GM10248 (cell line): Measurements from ENCODE around the gene SYNJ2.

ENCODE experiments used
- CTCF ChIA-PET: fragments of 300-600 bp; sonication (Branson Sonifier 250); formaldehyde crosslinking; extraction: SDS; loops from one replicate; lab custom pipeline; 2021; ENCODE audit warnings: antibody characterized with exemption; lab: Yijun Ruan, JAX
- POLR2A ChIA-PET: fragments of 350-650 bp; sonication (Branson Sonifier 250); formaldehyde crosslinking; extraction: SDS; loops from one replicate; lab custom pipeline; 2020; ENCODE audit warnings: antibody characterized with exemption; lab: Yijun Ruan, JAX
- DNase-seq: peaks from one replicate; pipeline ENCODE4 v3.0.0; 2012; ENCODE audit errors: extremely low spot score
- TF ChIP-seq, protein P1 (sequence below): IDR thresholded peaks from 2 replicates; pipeline ENCODE4 v1.5.1; 2012; ENCODE audit warnings: mild to moderate bottlenecking, low read depth; ENCODE audit errors: extremely low read depth, missing control alignments, control extremely low read depth

The SYNJ2 gene

DNA sequence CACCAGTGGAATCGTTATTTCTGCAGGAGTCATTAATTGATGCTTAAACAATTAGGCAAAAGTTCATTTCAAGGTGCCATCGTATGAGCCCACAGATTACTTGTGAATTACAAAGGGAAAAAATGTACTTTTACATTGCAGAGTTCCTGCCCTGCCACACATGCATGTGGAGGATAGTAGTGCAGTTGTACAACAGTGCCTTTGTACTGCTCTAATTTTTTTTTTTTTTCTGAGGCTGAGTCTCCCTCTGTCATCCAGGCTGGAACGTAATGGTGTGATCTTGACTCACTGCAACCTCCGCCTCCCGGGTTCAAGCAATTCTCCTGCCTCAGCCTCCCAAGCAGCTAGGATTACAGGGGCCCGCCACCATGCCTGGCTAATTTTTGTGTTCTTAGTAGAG is 26.0 kb upstream of the SYNJ2 start:
- ChIA-PET CTCF (no interaction called here), POLR2A (no interaction called here)
- no peak for DNase-seq
- TF ChIP-seq, protein P1, sequence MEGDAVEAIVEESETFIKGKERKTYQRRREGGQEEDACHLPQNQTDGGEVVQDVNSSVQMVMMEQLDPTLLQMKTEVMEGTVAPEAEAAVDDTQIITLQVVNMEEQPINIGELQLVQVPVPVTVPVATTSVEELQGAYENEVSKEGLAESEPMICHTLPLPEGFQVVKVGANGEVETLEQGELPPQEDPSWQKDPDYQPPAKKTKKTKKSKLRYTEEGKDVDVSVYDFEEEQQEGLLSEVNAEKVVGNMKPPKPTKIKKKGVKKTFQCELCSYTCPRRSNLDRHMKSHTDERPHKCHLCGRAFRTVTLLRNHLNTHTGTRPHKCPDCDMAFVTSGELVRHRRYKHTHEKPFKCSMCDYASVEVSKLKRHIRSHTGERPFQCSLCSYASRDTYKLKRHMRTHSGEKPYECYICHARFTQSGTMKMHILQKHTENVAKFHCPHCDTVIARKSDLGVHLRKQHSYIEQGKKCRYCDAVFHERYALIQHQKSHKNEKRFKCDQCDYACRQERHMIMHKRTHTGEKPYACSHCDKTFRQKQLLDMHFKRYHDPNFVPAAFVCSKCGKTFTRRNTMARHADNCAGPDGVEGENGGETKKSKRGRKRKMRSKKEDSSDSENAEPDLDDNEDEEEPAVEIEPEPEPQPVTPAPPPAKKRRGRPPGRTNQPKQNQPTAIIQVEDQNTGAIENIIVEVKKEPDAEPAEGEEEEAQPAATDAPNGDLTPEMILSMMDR: no peak

DNA sequence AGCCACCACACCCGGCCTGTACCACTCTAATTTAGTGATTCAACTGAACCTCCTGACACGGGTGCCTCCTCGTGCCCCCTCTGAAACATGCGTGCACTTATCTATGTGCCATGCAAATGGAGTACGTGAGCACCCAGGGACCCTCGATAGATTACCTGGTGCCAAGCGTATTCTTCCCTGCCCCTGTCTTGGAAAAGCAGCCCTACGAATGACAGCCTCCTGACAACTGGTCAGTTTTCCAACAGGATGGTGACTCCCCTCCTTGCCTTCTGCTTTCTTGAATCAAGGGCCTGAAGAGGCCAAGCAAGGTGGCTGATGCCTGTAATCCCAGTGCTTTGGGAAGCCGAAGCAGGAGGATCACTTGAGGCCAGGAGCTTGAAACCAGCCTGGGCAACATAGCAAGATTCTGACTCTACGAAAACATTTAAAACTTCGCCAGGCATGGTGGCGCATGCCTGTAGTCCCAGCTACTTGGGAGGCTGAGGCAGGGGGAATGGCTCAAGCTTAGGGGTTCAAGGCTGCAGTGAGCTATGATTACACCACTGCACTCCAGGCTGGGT is 25.4 kb upstream of the SYNJ2 start:
- DNase-seq: no peak
- TF ChIP-seq, protein P1: no peak
- ChIA-PET CTCF (interaction anchor here (1.0 to 1.5 kb wide), 2 partner anchors 9 to 62 kb away, joined by 3 to 4 read pairs; no protein-coding TSS in a partner anchor), POLR2A (no interaction called here)

DNA sequence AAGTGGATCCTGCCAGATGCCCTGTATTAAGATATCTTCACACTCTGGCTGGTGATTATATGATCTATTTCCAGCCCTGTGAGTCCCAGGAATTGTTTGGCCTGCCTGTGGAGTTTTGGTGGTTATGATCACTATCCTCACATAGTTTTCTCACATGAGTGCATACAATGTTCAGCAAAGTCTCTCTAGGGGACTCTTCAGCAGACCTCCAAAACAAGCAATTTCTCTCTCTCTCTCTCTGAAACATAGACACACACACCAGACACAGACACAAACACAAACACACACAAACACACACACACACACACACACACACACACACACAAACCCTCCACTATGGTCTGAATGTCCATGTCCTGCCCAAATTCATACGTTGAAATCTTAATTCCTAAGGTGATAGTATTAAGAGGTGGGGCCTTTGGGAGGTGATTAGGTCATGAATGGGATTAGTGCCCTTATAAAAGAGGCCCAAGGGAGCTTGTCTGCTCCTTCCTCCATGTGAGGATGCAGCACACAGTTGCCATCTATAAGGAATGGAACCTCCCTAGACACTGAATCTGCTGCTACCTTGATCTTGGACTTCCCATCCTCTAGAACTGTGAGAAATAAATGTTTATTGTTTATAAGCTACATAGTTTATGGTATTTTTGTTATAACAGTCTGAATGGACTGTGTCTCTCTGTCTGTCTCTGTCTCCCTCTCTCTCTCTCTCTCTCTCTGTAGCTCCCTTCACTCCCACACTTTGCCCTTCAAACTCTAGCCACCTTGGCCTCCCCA is 22.0 kb upstream of the SYNJ2 start:
- TF ChIP-seq, protein P1: no peak
- CTCF ChIA-PET: interaction anchor here (1.0 to 1.4 kb wide), 2 partner anchors 12 to 14 kb away, joined by 3 read pairs; no protein-coding TSS in a partner anchor
- no peak for DNase-seq
- POLR2A ChIA-PET: no interaction called here

- no peak for DNase-seq
- TF ChIP-seq, protein P1: no peak
- CTCF ChIA-PET: interaction anchor here (1.1 to 1.4 kb wide), 3 partner anchors 15 to 65 kb away, joined by 3 read pairs; no protein-coding TSS in a partner anchor
- POLR2A ChIA-PET: no interaction called here
Measured at GRCh38 chr6:157961153-157961831, 20.4 kb upstream of the SYNJ2 start.

GRCh38 chr6:157961832-157962575 is 19.7 kb upstream of the SYNJ2 start:
- CTCF ChIA-PET: interaction anchor here (1.1 to 1.4 kb wide), 2 partner anchors 36 to 64 kb away, joined by 3 read pairs; no protein-coding TSS in a partner anchor
- TF ChIP-seq, protein P1: no peak
- DNase-seq: no peak
- POLR2A ChIA-PET: no interaction called here
